PC-3 (cell line): ENCODE measurements around the gene MCM7. TPM values are rescaled to one million over a fixed set of nuclear protein-coding genes. Genes with fewer than 3 reads are reported as not detected.
A peak's percentile ranks its signal among the peaks of the same experiment; 100 is the strongest.

ENCODE experiments used
- ATAC-seq: fragments of 200-7000 bp; cut with Tn5 transposase; 2 replicates; pipeline ENCODE4 v1.9.1; 2020; ENCODE audit warnings: mild to moderate bottlenecking, moderate library complexity
- BruUV-seq: library from RNA; stranded (reverse); fragments of 400-500 nt; replicated peaks from 2 replicates; lab custom pipeline; 2021; lab: Mats Ljungman, UMichigan
- CTCF ChIA-PET: fragments of 300-600 bp; sonication (Branson Sonifier 250); formaldehyde crosslinking; loops from one replicate; lab custom pipeline; 2022; ENCODE audit warnings: antibody characterized with exemption; lab: Charles Lee
- POLR2A ChIA-PET: fragments of 300-600 bp; sonication (Branson Sonifier 250); formaldehyde crosslinking; loops from one replicate; lab custom pipeline; 2022; ENCODE audit warnings: antibody characterized with exemption; ENCODE audit not compliant: unreplicated experiment; lab: Charles Lee
- DNase-seq: peaks from one replicate; pipeline ENCODE4 v3.0.0-alpha.2; 2015
- H2AFZ ChIP-seq: fragments of 300-600 bp; sonication (generic); 2 replicates; pipeline ENCODE4 v1.6.0; 2016; ENCODE audit warnings: antibody characterized with exemption, low read length
- H3F3A ChIP-seq: fragments of 300-600 bp; sonication (generic); one replicate; pipeline ENCODE4 v1.6.0; 2017; ENCODE audit warnings: antibody characterized with exemption, low read length, control low read depth, mild to moderate bottlenecking; ENCODE audit not compliant: unreplicated experiment
- H3K27ac ChIP-seq: fragments of 300-600 bp; sonication (generic); 2 replicates; pipeline ENCODE4 v1.5.1; 2016; ENCODE audit warnings: mild to moderate bottlenecking, low read length
- H3K27me3 ChIP-seq: fragments of 300-600 bp; sonication (generic); 2 replicates; pipeline ENCODE4 v1.6.1; 2016; ENCODE audit warnings: low read length, mixed read lengths
- H3K36me3 ChIP-seq: fragments of 300-600 bp; sonication (generic); 2 replicates; pipeline ENCODE4 v1.6.1; 2016; ENCODE audit warnings: low read depth, mixed run types, low read length, mixed read lengths
- H3K4me1 ChIP-seq: fragments of 300-600 bp; sonication (generic); 2 replicates; pipeline ENCODE4 v1.5.1; 2016; ENCODE audit warnings: low read length; ENCODE audit not compliant: insufficient read depth
- H3K4me2 ChIP-seq: fragments of 300-600 bp; sonication (generic); 2 replicates; pipeline ENCODE4 v1.6.0; 2016; ENCODE audit warnings: low read length
- H3K4me3 ChIP-seq: fragments of 300-600 bp; sonication (generic); 2 replicates; pipeline ENCODE4 v1.5.1; 2016; ENCODE audit warnings: mild to moderate bottlenecking, low read length, mixed read lengths
- H3K79me2 ChIP-seq: fragments of 300-600 bp; sonication (generic); 2 replicates; pipeline ENCODE4 v1.6.1; 2017; ENCODE audit warnings: low read length, mixed read lengths
- H3K9ac ChIP-seq: fragments of 300-600 bp; sonication (generic); 2 replicates; pipeline ENCODE4 v1.6.0; 2016; ENCODE audit warnings: mild to moderate bottlenecking, low read length
- H3K9me2 ChIP-seq: fragments of 300-600 bp; sonication (generic); replicated peaks from 2 replicates; pipeline ENCODE4 v1.6.1; 2016; ENCODE audit warnings: mixed run types, low read length, mixed read lengths
- H3K9me3 ChIP-seq: fragments of 300-600 bp; sonication (generic); 2 replicates; pipeline ENCODE4 v1.6.1; 2016; ENCODE audit warnings: low read length, mixed read lengths
- H4K20me1 ChIP-seq: fragments of 300-600 bp; sonication (generic); 2 replicates; pipeline ENCODE4 v1.6.1; 2016; ENCODE audit warnings: low read length, mixed read lengths
- CTCF ChIP-seq: fragments of 300-600 bp; sonication (generic); conservative IDR thresholded peaks from 2 replicates; pipeline ENCODE4 v1.5.1; 2017; ENCODE audit warnings: antibody characterized with exemption, low read depth, mild to moderate bottlenecking, low read length
- EZH2 ChIP-seq: fragments of 300-600 bp; sonication (generic); IDR thresholded peaks from one replicate; pipeline ENCODE4 v1.6.1; 2017; ENCODE audit warnings: antibody characterized with exemption, mild to moderate bottlenecking, low read length; ENCODE audit not compliant: unreplicated experiment
- EZH2phosphoT487 ChIP-seq: fragments of 300-600 bp; sonication (generic); IDR thresholded peaks from 2 replicates; pipeline ENCODE4 v1.6.1; 2018; ENCODE audit warnings: mild to moderate bottlenecking, antibody characterized with exemption, low read length, borderline replicate concordance
- intact Hi-C: fragments of 100-400 bp; cut with micrococcal nuclease; formaldehyde crosslinking; loops from 2 replicates; pipeline ENCODE4 v1.9.0; 2023
- total RNA-seq: library from RNA; depleted of rRNA; stranded (reverse); fragments of >200 nt; gene quantifications from 2 replicates; pipeline ENCODE4 v1.2.3, GENCODE V29; 2014

Gene MCM7
- total RNA-seq, 1 experiment from 2014 or later, result 208 TPM

GRCh38 chr7:100111156-100111555 is 10.0 kb upstream of the MCM7 start:
- H3K36me3 ChIP-seq, result peaks cover 3% of the 10 kb centered on the region
- H3K4me2 ChIP-seq, result no peak overlapping the region
- BruUV-seq, result no TSS peak
- no peaks in the 10 kb centered on the region for H4K20me1 ChIP-seq
- no peaks in the 10 kb centered on the region for H3K9me3 ChIP-seq
- H3F3A ChIP-seq, result no peaks in the 10 kb centered on the region
- ATAC-seq (no peak), DNase-seq (no peak)
- no peak for TF ChIP-seq EZH2phosphoT487
- no peak for TF ChIP-seq EZH2
- H2AFZ ChIP-seq, result no peak overlapping the region
- intact Hi-C loops, result no loop called here
- H3K27ac ChIP-seq, result no peak overlapping the region
- no peaks in the 10 kb centered on the region for H3K4me1 ChIP-seq
- no peaks in the 10 kb centered on the region for H3K27me3 ChIP-seq
- no peak overlapping the region for H3K9ac ChIP-seq
- ChIA-PET CTCF (no interaction called here), POLR2A (interaction anchor here (0.6 kb wide), 1 partner anchor 9 kb away, joined by 6 read pairs; no protein-coding TSS in a partner anchor)
- no peak overlapping the region for H3K4me3 ChIP-seq
- H3K9me2 ChIP-seq, result no peaks in the 10 kb centered on the region
- H3K79me2 ChIP-seq, result no peaks in the 10 kb centered on the region

- no peak overlapping the region for H3K4me3 ChIP-seq
- no peak overlapping the region for H3K27ac ChIP-seq
- no peaks in the 10 kb centered on the region for H3K27me3 ChIP-seq
- no peaks in the 10 kb centered on the region for H4K20me1 ChIP-seq
- peaks cover 3% of the 10 kb centered on the region for H3K36me3 ChIP-seq
- ATAC-seq (peak; percentile 54; the same call in 1 of the 2 replicates), DNase-seq (no peak)
- no peaks in the 10 kb centered on the region for H3K9me2 ChIP-seq
- BruUV-seq, result no TSS peak
- no peak overlapping the region for H3K9ac ChIP-seq
- H3K9me3 ChIP-seq, result no peaks in the 10 kb centered on the region
- H3K4me2 ChIP-seq, result no peak overlapping the region
- intact Hi-C loops, result no loop called here
- TF ChIP-seq CTCF (peak; percentile 21; the same call in 1 of the 2 replicates), EZH2 (no peak), EZH2phosphoT487 (no peak)
- CTCF ChIA-PET, result no interaction called here
- no peak overlapping the region for H2AFZ ChIP-seq
- POLR2A ChIA-PET, result no interaction called here
- no peaks in the 10 kb centered on the region for H3K79me2 ChIP-seq
- H3F3A ChIP-seq, result no peaks in the 10 kb centered on the region
- H3K4me1 ChIP-seq, result no peaks in the 10 kb centered on the region
Observed at GRCh38 chr7:100109521-100110163, 8.4 kb upstream of the MCM7 start.

DNA sequence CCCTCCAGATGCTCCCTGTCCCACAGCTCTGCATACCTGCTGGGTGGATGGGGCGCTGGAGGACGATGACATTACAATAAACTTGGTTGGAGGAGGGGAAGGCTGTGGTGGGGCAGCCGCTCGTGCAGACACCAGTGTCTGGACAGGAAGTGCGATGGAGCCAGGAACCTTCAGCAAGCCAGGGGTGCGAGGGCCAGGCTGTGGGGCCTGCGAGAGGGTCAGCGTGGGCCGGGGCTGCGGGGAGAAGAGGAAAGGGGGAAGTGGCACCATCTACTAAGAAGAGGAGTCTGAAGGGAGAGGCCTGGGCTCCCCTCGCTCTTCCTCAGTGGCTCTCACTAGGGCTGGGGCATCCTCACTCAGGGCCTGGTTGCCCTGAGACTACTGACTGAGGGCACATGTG is 6.7 kb upstream of the MCM7 start:
- Histone ChIP-seq H3K9me2 (no peaks in the 10 kb centered on the region), H3K9ac (no peak overlapping the region), H3K27ac (no peak overlapping the region), H3K4me3 (no peak overlapping the region), H3K79me2 (no peaks in the 10 kb centered on the region), H3K9me3 (no peaks in the 10 kb centered on the region), H4K20me1 (no peaks in the 10 kb centered on the region), H3K4me1 (no peaks in the 10 kb centered on the region), H3K4me2 (no peak overlapping the region), H3F3A (no peaks in the 10 kb centered on the region), H2AFZ (no peak overlapping the region), H3K36me3 (peaks cover 3% of the 10 kb centered on the region), H3K27me3 (no peaks in the 10 kb centered on the region)
- ATAC-seq (no peak), DNase-seq (no peak)
- TF ChIP-seq EZH2phosphoT487 (no peak), EZH2 (no peak), CTCF (no peak)
- CTCF ChIA-PET, result no interaction called here
- intact Hi-C loops, result no loop called here
- POLR2A ChIA-PET, result no interaction called here
- BruUV-seq, result no TSS peak
